ENCODE results near the gene CT45A10.

The CT45A10 gene

DNA sequence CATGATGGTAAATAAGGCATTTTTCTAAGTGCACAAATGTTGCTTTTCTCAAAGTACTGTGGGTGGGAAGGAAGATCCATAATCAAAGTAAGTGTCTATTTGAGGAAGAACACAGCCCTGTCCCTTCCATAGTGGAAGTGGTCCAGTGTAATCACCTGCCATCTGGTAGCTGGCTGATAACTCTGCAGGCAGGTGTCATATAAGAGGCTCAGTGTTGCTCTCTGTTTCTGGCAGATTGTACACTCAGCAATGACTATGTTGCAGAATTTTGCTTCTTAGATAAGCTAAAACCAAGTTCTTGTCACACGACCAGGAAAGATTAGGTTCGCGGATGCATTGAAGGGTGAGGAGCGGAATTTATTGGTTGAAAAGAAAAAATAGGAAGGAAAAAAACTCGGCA is 21.2 kb upstream of the CT45A10 start:
- Histone ChIP-seq H3K36me3 (replicated peaks; ENCODE audit: low read depth, low read length) (no peaks in the 10 kb centered on the region), H4K20me1 (ENCODE audit: insufficient read depth, low read length) (no peaks in the 10 kb centered on the region), H3K9me3 (ENCODE audit: insufficient read depth, low read length) (no peaks in the 10 kb centered on the region), H3K27me3 (ENCODE audit: low read depth, low read length) (peaks cover 9% of the 10 kb centered on the region; the same call in 1 of the 2 replicates), H2AFZ (ENCODE audit: low read depth, low read length) (no peak overlapping the region), H3K4me1 (ENCODE audit: low read length) (no peaks in the 10 kb centered on the region), H3K4me3 (ENCODE audit: low read length) (no peak overlapping the region), H3K9ac (ENCODE audit: low read length) (no peak overlapping the region), H3K4me2 (ENCODE audit: low read length) (no peak overlapping the region), H3K79me2 (ENCODE audit: low read length) (no peaks in the 10 kb centered on the region), H3K27ac (ENCODE audit: low read length) (no peak overlapping the region)
- no peak for TF ChIP-seq EZH2phosphoT487 (IDR thresholded peaks at IDR 0.05; ENCODE audit: low read depth)
- TF ChIP-seq, protein P1, sequence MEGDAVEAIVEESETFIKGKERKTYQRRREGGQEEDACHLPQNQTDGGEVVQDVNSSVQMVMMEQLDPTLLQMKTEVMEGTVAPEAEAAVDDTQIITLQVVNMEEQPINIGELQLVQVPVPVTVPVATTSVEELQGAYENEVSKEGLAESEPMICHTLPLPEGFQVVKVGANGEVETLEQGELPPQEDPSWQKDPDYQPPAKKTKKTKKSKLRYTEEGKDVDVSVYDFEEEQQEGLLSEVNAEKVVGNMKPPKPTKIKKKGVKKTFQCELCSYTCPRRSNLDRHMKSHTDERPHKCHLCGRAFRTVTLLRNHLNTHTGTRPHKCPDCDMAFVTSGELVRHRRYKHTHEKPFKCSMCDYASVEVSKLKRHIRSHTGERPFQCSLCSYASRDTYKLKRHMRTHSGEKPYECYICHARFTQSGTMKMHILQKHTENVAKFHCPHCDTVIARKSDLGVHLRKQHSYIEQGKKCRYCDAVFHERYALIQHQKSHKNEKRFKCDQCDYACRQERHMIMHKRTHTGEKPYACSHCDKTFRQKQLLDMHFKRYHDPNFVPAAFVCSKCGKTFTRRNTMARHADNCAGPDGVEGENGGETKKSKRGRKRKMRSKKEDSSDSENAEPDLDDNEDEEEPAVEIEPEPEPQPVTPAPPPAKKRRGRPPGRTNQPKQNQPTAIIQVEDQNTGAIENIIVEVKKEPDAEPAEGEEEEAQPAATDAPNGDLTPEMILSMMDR (IDR thresholded peaks at IDR 0.05; ENCODE audit: low read depth, low read length), result no peak

DNA sequence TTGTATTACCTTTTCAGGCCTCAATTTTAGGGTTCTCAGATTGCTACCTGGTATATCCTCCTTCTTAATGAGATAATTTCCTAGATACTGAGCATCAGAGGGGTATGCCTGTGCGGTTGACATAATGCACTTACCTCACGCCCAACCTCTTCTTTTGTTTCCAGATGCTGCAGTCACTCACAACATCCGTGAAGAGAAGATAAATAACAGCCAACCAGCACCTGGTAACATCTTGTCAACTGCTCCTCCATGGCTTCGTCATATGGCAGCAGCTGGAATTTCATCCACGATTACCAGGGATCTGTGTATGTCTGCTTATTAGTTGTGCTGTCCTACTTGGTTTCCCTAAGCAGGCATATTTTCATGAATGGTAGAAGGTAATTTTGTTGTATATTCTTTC is 17.0 kb upstream of the CT45A10 start:
- Histone ChIP-seq H3K27ac (ENCODE audit: low read length) (no peak overlapping the region), H3K4me3 (ENCODE audit: low read length) (no peak overlapping the region), H2AFZ (ENCODE audit: low read depth, low read length) (no peak overlapping the region), H3K9ac (ENCODE audit: low read length) (no peak overlapping the region), H4K20me1 (ENCODE audit: insufficient read depth, low read length) (no peaks in the 10 kb centered on the region), H3K4me2 (ENCODE audit: low read length) (no peak overlapping the region), H3K27me3 (ENCODE audit: low read depth, low read length) (peaks cover 9% of the 10 kb centered on the region; the same call in 1 of the 2 replicates), H3K9me3 (ENCODE audit: insufficient read depth, low read length) (no peaks in the 10 kb centered on the region), H3K79me2 (ENCODE audit: low read length) (no peaks in the 10 kb centered on the region), H3K36me3 (replicated peaks; ENCODE audit: low read depth, low read length) (no peaks in the 10 kb centered on the region), H3K4me1 (ENCODE audit: low read length) (no peaks in the 10 kb centered on the region)
- TF ChIP-seq, protein P1 (IDR thresholded peaks at IDR 0.05; ENCODE audit: low read depth, low read length), result no peak
- no peak for TF ChIP-seq EZH2phosphoT487 (IDR thresholded peaks at IDR 0.05; ENCODE audit: low read depth)

DNA sequence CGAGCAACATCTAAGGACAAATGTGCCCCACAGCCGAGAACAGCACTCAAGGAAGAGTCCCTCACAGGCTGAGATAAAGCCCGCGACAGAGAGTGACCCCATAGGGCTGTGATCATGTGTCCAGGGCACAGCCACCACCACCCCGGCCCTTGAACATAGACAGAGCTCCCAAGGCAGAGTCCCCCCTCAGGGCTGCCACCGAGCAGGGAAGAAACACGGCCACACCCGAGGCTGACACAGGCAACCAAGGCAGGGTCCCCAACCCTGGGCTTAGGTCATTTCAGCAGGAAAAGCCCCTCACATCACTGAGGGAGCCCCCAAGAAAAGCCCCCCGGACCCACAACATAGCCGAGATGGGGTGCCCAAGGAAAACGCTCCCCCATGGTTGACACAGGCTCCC is 463 bp downstream of the CT45A10 start:
- no peaks in the 10 kb centered on the region for H3K4me1 ChIP-seq (ENCODE audit: low read length)
- no peak overlapping the region for H2AFZ ChIP-seq (ENCODE audit: low read depth, low read length)
- no peaks in the 10 kb centered on the region for H3K36me3 ChIP-seq (replicated peaks; ENCODE audit: low read depth, low read length)
- H3K9me3 ChIP-seq (ENCODE audit: insufficient read depth, low read length), result no peaks in the 10 kb centered on the region
- TF ChIP-seq, protein P1 (IDR thresholded peaks at IDR 0.05; ENCODE audit: low read depth, low read length), result no peak
- TF ChIP-seq EZH2phosphoT487 (IDR thresholded peaks at IDR 0.05; ENCODE audit: low read depth), result no peak
- no peak overlapping the region for H3K4me2 ChIP-seq (ENCODE audit: low read length)
- no peak overlapping the region for H3K9ac ChIP-seq (ENCODE audit: low read length)
- H3K79me2 ChIP-seq (ENCODE audit: low read length), result peaks cover 4% of the 10 kb centered on the region
- H4K20me1 ChIP-seq (ENCODE audit: insufficient read depth, low read length), result no peaks in the 10 kb centered on the region
- no peaks in the 10 kb centered on the region for H3K27me3 ChIP-seq (ENCODE audit: low read depth, low read length)
- H3K27ac ChIP-seq (ENCODE audit: low read length), result no peak overlapping the region
- no peak overlapping the region for H3K4me3 ChIP-seq (ENCODE audit: low read length)

DNA sequence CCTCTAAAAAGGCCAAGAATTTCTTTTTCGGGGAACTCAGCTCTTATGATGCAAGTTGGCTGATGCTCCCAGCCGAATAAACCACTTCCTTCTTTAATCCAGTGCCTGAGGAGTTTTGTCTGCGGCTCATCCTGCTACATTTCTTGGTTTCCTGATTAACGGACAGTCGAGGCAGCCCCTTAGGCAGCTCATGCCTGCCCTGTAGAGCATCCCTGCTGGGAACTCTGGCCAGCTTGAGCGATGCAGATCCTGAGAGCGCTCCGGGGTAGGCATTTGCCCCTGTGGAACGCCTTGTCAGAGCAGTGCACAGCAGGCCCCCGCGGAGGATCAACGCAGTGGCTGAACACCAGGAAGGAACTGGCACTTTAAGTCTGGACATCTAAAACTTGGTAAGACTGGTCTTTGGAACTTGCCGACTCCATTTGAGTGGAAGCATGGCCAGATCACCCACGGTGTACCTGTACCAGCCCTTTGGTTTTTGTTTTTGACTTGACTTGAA is 3.1 kb downstream of the CT45A10 start:
- no peaks in the 10 kb centered on the region for H3K4me1 ChIP-seq (ENCODE audit: low read length)
- TF ChIP-seq, protein P1 (IDR thresholded peaks at IDR 0.05; ENCODE audit: low read depth, low read length), result no peak
- TF ChIP-seq EZH2phosphoT487 (IDR thresholded peaks at IDR 0.05; ENCODE audit: low read depth), result no peak
- no peak overlapping the region for H3K9ac ChIP-seq (ENCODE audit: low read length)
- peaks cover 12% of the 10 kb centered on the region for H3K79me2 ChIP-seq (ENCODE audit: low read length)
- H3K4me2 ChIP-seq (ENCODE audit: low read length), result no peak overlapping the region
- no peaks in the 10 kb centered on the region for H3K27me3 ChIP-seq (ENCODE audit: low read depth, low read length)
- H3K36me3 ChIP-seq (replicated peaks; ENCODE audit: low read depth, low read length), result no peaks in the 10 kb centered on the region
- H3K9me3 ChIP-seq (ENCODE audit: insufficient read depth, low read length), result no peaks in the 10 kb centered on the region
- H3K27ac ChIP-seq (ENCODE audit: low read length), result no peak overlapping the region
- H2AFZ ChIP-seq (ENCODE audit: low read depth, low read length), result no peak overlapping the region
- no peak overlapping the region for H3K4me3 ChIP-seq (ENCODE audit: low read length)
- no peaks in the 10 kb centered on the region for H4K20me1 ChIP-seq (ENCODE audit: insufficient read depth, low read length)
